ENCODE data around the gene ADRM1. TPM values are rescaled to one million over a fixed set of nuclear protein-coding genes. Genes with fewer than 3 reads are reported as not detected.

The ADRM1 gene
- total RNA-seq, 2 donors from 2014 or later: 70.5 to 109 TPM

GRCh38 chr20:62315773-62316172, 13.0 kb downstream of the ADRM1 start:
- no peak overlapping the region for H3K27ac ChIP-seq
- no peaks in the 10 kb centered on the region for H3K4me1 ChIP-seq
- H3K36me3 ChIP-seq: no peaks in the 10 kb centered on the region
- TF ChIP-seq CTCF (IDR thresholded peaks at IDR 0.05): no peak
- intact Hi-C loops (cut with DNase I): no loop called here
- H3K9me3 ChIP-seq: no peaks in the 10 kb centered on the region
- H3K4me3 ChIP-seq: no peak overlapping the region
- DNase-seq: no peak
- no peaks in the 10 kb centered on the region for H3K27me3 ChIP-seq
- no peak overlapping the region for H3K9ac ChIP-seq (ENCODE audit: low read depth in 2 of 2, low read length in 2 of 2)

- no peaks in the 10 kb centered on the region for H3K4me1 ChIP-seq
- no peak overlapping the region for H3K9ac ChIP-seq (ENCODE audit: low read depth in 2 of 2, low read length in 2 of 2)
- no peak overlapping the region for H3K4me3 ChIP-seq
- no peak for TF ChIP-seq CTCF (IDR thresholded peaks at IDR 0.05)
- H3K27me3 ChIP-seq: no peaks in the 10 kb centered on the region
- intact Hi-C loops (cut with DNase I): no loop called here
- no peaks in the 10 kb centered on the region for H3K36me3 ChIP-seq
- H3K9me3 ChIP-seq: no peaks in the 10 kb centered on the region
- no peak overlapping the region for H3K27ac ChIP-seq
- no peak for DNase-seq
Observed at GRCh38 chr20:62316331-62317166, 13.8 kb downstream of the ADRM1 start.

- TF ChIP-seq CTCF (IDR thresholded peaks at IDR 0.05): no peak
- intact Hi-C loops (cut with DNase I): no loop called here
- Histone ChIP-seq H3K27me3 (no peaks in the 10 kb centered on the region), H3K36me3 (no peaks in the 10 kb centered on the region), H3K9ac (ENCODE audit: low read depth in 2 of 2, low read length in 2 of 2) (no peak overlapping the region), H3K9me3 (no peaks in the 10 kb centered on the region), H3K4me3 (no peak overlapping the region), H3K27ac (no peak overlapping the region), H3K4me1 (no peaks in the 10 kb centered on the region)
- no peak for DNase-seq
Observed at GRCh38 chr20:62317167-62317655, 14.4 kb downstream of the ADRM1 start.

- DNase-seq: no peak
- H3K36me3 ChIP-seq: no peaks in the 10 kb centered on the region
- TF ChIP-seq CTCF (IDR thresholded peaks at IDR 0.05): no peak
- H3K4me3 ChIP-seq: no peak overlapping the region
- no peak overlapping the region for H3K9ac ChIP-seq (ENCODE audit: low read depth in 2 of 2, low read length in 2 of 2)
- no peaks in the 10 kb centered on the region for H3K4me1 ChIP-seq
- intact Hi-C loops (cut with DNase I): no loop called here
- H3K27ac ChIP-seq: no peak overlapping the region
- no peaks in the 10 kb centered on the region for H3K27me3 ChIP-seq
- H3K9me3 ChIP-seq: no peaks in the 10 kb centered on the region
Observed at GRCh38 chr20:62318400-62319345, 15.9 kb downstream of the ADRM1 start.

- DNase-seq: no peak
- H3K9ac ChIP-seq (ENCODE audit: low read depth in 2 of 2, low read length in 2 of 2): no peak overlapping the region
- H3K27ac ChIP-seq: no peak overlapping the region
- intact Hi-C loops (cut with DNase I): no loop called here
- no peak for TF ChIP-seq CTCF (IDR thresholded peaks at IDR 0.05)
- H3K4me1 ChIP-seq: no peaks in the 10 kb centered on the region
- H3K36me3 ChIP-seq: no peaks in the 10 kb centered on the region
- H3K9me3 ChIP-seq: no peaks in the 10 kb centered on the region
- H3K27me3 ChIP-seq: no peaks in the 10 kb centered on the region
- no peak overlapping the region for H3K4me3 ChIP-seq
Observed at GRCh38 chr20:62319346-62319909, 16.6 kb downstream of the ADRM1 start.

All from colonic mucosa (tissue), 4 donors.